ENCODE measurements around the gene SLC12A5.

- TF ChIP-seq CTCF (IDR thresholded peaks at IDR 0.05) (no peak), EP300 (IDR thresholded peaks at IDR 0.05) (no peak)
Observed at GRCh38 chr20:46071573-46071972, 42.6 kb downstream of the SLC12A5 start.

Data from gastroesophageal sphincter (tissue), 3 donors.